ENCODE data around the gene HYCC1.

HYCC1 gene

DNA sequence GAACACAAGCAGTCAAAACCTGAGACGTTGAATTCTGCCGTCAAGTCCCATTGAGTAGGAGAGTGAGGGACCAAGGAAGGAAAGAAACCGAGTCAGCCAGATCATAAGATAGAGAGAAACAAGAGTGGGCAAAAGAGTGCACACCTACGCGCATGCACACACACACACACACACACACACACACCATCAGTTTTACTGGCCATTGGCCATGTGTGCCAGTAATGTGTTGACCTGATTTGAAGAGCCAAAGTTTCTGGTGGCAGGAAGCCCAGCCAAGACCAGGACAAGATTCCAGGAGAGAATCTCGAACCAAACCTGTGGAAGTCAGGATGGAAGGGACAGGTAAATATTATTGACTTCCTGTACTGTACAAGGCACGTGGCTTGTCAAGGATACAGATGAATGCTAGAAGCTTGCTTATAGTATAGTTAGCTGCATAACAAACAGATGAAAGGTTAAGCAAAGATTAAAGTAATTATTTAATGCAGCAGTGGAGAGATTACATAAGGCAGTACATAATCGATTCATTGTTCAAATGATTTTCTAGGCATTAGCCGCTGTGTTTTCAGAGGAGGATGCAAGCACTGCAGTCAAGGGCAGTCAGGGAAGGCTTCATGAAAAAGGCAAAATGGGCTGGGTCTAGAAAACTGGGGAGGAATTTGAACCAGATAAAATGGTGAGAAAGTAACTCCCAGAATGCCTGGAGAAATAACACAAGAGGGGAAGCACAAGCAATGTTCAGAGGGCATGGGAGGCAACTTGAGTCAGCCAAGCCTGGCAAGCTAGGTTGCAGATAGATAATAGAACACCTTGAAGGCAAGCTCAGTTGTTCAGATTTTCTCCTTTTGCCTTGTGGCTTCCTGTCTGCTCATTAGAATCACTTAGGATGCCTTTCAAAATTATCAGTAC is 2.7 kb upstream of the HYCC1 start:
- no peak for FAIRE-seq

DNA sequence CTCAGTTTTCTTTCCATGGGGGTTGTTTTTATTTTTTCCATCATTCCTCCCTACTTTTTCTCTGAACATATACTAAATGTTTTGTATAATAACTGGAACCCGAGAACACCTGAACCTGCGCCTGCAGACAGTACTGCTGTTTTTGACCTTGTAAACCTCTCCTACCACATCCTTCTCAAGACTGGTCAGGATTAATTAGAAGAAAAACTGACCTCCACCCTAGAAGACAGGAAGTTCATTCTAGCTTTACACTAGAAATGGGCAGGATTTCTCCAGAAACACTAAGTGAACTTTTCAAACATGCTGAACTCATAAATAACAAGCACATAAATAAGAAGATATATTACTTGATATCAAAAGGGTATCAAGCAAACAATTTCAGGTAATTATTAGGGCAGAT is 751 bp upstream of the HYCC1 start:
- no peak for FAIRE-seq

DNA sequence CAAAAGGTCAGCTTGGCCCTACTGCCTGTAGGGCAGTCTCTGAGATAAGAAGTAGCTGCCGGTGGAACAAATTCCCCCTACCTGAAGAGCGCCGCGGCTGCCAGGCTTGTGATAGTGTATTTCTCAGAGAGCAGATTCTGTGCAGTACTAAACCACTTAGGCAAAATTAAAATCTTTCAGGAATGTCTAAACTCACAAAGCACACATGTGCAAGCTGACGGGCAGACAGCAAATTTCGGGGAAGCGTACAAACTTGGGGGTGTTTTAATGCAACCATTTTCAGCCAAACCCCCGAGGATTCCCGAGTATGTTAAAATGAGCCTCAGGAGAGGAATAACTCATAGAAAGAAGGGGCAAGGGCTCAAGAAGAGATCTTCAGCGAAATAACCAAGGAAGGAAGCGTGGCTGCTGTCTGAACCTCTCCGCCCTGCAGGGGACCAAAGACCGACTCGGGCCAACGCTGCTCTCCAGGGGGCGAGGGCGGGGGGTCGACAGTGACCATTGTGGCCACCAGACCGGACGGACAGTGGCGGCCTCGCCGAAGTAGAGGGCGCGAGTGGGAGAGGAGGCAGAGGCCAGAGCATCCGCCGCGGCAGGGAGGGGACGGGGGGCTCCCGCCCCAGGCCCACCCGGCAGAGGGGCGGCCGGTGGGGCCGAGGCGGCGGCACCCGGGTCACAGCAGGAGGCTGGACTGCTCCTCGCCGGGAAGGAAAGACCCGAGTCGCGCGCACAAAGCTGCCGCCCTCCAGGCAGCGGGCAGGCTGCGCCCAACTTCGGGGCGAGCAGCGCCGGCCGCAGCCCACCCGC is 819 bp downstream of the HYCC1 start:
- no peak for FAIRE-seq

DNA sequence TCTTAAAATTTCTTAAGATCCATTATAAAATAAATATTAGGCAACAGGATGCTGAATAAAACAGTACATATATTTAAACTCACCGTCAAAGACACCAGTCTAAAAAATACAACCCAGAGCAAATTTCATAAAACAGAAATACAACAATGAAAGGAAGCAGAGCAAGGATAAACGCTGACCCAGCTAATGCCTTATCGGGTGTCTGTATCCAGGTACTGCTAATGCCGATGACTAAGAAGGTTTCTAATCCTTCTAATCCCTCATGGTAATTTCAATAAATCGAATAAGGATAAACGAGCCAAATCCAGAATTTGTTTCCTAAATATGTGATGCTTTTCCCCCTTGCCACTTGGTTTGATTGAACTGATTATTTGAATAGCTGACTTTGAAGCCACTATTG is 1.7 kb downstream of the HYCC1 start:
- no peak for FAIRE-seq

DNA sequence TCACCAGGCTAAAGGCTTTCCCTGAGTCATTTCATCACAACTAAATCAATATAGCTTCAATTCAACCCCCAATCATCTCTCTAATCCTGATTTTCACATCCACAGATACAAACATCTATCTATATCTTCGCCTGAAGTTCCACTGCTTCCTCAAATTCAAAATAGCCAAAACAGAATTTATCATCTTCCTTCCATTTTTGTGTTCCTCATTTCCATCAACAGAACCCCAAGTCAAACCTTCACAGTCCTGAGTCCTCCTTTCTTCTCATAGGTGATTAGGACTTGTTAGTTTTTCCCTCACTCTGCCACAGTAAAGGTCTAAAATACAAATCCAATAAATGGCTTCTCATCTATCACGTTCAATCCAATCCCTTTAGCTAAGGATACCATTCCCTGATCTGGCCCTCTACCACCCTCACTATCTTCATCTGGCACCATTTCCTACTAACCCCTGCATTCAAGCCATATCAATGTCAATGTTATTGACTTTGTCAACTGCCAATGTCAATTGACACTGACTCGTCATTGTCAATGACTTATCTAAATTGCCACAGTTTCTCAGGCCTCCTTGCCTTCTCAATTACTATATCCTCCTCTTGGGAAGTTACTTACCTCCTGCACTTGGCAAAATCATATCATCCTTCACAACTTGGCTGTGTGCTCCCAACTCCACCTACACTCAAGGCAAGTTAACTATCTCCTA is 2.6 kb downstream of the HYCC1 start:
- no peak for FAIRE-seq

DNA sequence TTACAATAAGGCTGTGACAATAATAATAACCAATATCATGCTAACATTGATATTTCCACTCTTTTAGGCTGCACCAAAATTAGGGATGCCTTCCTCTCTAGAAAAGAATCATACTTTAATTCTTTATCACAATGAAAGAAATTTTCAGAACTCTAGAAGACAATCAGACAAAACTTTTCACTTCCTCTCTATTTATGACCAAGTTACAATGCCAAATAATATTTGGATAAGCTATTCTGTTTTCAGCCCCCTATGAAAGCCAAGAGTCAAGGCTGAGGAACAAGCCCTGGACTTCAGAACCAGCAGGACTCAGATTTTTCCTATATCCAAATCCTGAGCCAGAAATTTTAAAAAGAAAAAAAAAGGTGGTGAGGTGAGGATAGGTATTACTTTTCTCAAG is 4.6 kb downstream of the HYCC1 start:
- FAIRE-seq: no peak

DNA sequence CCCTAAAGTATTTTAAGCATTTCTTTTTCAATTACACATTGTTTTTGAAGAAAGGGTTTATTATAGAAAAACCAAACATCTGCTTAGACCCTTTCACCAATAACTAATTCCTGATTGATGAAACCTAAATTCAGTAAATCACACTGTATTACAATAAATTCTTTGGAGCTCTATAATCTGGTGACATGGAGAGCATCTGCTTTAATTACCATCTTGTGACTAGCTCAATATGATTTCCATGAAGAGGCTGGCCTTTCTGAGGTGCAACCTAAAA is 9.7 kb downstream of the HYCC1 start:
- FAIRE-seq: no peak

DNA sequence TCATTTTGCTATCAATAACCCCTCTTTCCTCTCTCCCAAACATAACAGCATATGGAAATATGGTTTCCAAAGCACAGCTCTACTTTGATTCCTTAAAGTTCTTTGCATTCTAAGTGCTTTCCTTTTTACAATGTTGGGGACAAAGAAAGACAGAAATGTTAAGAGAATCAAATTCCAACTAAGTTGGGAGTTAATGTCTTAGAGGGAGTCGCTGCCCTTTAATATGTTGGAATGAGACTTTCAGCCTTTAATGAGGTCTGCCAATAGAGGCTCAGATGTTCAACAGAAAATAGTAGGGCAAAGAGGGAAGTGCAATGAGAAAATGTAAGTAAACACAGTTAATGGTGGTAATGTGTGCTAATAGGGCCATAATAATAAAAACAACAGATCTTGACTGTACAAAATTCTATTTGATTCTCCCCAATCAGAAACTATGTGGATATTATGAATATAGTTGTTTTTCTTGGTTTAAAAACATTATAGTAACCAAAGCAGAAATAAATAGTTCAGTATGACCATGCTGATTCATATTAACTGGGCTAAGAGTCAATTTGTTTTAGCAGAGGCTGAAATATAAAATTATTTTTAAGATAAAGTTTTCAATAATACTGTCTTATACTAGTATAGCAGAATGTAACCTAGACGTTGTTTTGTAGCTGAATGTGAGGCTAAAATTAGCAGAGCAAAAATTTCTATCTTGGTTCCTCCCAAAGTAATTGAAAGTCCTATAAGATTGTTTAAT is 10.3 kb downstream of the HYCC1 start:
- no peak for FAIRE-seq

DNA sequence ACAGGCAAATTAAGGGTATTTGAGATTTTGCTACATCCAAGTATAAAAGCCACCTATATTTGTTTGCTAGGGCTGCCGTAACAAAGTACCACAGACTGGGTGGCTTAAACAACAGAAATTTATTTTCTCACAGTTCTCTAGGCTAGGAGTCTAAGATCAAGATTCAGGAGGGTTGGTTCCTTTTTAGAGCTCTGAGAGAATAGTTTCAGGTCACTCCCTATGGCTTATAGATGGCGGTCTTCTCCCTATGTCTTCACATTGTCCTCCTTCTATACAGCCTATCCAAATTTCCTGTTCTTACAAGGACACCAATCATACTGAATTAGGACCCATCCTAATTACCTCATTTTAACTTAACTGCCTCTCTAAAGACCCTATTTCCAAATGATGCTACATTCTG is 11.2 kb downstream of the HYCC1 start:
- no peak for FAIRE-seq

DNA sequence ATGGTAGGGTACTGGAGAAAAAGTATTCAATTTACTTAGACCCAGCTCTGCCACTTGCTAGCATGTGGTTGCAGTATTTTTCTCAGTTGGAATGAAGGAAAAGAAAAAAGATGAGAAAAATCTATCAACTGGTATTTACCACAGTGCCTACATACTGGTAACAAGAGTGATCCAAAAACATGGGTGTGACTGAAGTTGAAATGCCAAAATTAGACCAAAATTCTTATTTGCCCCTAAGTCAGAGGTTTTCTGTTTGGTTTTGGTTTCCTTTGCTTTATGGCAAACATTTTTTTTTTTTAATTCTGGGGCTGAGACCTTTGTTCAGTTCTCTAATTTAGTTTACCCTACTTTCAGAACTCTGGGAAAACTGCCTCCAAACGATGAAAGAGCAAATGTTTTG is 12.3 kb downstream of the HYCC1 start:
- FAIRE-seq: no peak

DNA sequence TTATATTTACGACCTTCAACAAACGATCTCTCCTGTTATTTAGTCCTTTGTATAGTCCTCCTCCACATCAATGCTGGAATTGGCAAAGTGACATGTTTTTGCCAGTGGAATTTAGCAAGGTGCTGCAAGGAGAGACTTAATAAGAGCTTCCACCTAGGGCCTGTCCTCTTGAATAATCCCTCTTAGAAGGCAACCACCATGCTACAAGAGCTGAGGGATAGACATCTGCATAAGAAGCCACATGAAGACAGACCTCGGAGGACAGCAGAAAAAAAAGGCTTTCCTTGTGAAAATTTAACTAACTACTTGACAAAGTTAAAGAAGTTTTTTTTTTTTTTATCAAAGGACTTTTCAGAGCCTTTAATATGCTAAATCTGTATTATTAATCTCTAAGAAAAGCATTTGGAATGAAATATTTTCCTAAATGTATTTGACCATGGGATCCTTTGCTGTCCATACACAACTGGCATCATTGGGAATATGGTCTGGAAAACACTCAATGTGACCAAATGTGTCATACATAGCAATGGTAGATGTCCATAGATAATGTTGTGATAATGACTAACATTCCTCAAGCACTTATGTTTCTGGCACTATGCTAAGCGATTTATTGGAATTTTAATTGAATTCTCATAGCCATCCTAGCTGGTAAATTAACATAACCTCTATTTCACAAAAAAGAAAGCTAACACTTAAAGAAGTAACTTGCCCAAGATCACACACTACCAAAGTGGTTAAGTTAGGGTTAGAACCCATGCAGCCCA is 13.2 kb downstream of the HYCC1 start:
- FAIRE-seq: no peak

DNA sequence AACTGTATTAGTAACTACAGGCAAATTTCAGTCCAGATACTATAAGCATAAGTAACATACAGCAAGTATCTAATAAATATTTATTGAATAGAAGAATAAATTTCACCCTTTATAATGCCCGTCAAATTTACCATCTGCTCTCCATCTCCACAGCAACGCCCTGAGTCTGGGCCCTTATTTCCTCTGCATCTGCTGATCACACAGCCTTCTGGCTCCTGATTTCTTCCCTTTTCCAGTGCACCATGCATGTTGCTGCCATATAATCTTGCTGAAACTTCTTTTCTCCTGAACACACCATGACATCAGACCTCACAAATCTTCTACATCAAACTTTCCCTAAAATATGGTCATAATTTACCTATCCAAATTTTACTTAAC is 15.4 kb downstream of the HYCC1 start:
- FAIRE-seq: no peak

DNA sequence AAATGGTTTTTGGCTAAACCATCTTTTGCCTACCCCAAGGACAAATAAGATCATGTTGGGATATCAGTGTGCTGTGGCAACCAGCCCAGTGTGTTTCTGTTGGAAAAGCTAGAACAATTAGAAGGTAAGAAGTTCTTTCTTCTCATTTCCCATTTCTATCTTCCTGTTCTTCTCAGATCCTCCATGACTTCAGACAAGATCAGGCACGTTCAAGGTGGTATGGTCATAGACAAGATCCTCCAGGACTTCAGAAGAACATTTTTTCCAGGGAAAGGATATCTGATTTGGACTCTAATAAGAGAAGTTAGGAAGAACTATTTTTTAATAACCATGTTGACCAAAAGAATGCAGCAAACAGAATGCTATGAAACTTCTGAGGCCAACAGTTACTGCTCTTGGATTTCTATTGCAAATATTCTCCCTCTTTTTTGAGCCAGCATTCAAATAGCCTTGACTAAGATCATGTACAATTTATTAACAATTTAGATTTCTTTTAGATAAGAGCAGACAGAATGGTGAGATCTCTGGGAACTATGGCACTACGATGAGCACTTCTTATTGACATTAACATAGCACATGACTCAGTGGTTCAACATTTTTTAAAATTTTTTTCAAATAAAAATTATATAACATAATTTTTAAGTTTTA is 15.9 kb downstream of the HYCC1 start:
- FAIRE-seq: no peak

DNA sequence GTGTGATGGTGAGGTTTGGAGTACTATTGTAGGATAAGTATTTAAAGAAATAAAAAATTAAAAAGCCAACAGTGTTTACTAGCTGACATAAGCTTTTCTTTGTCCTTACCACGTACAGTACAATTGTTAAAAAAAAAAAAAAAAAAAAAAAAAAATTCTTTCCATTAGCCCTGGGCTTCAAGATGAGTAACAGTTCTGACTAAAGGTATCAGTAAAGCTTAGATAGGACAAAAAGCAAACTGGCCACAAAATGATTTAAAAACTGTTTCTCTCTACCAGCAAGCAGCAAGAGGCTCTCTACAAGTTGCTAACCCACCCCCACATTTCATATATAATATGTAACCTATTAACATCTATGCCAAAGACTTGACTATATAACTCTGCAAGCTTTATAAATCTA is 17.5 kb downstream of the HYCC1 start:
- no peak for FAIRE-seq

DNA sequence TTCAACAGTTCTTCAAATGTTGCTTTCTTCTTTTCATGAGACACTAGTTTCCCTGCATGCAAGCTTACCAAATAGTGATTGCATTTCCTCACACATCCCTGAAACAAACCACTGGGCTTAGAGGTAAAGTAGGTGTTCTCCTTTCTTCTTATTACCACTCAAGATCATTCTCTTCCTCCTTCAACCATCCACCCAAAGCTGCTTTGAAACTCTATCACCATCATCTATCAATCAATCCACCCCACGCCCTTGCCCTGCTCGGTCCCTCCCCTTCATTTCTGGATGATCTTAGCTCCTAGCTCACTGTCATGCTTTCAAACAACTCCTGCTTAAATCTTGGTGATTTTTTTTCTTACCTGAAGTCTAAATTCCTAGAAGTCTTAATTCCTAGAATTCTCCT is 18.9 kb downstream of the HYCC1 start:
- no peak for FAIRE-seq

DNA sequence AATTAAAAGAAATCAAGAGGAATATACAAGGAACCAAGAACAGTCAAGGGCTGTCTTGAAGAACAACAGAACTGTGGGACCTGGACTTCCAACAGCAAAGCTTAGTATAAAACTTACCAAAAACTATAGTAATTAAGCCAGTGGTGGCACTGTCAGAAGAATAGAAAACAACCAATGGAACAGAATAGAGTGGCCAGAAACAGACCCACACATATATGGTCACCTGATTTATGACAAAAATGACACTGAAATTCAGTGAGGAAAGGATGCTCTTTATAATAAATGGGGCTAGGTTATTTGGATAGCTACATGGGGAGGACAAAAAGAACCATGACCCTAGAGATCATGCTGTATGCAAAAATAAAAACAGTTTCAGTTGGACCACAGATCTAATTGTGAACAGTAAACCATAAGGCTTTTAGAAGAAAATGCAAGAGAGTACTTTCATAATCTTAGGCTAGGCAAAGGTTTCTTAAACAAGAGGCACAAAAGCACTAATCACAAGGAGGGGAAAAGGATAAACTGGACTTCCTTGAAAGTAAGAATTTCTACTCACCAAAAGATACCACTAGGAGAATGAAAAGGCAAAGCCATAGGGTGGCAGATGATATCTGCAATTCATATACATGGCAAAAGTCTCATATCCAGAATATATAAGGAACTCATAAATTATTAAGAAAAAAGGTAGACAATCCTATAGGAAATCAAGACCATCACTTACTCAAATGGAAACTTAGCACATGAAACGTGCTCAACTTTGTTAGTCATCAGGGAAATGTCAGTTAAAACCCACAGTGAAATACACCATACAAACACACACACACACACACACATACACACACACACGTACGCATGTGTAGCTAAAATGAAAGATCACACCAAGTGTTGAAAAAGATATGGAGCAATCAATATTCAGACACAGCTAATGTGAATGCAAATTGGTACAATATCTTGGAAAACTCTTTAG is 20.8 kb downstream of the HYCC1 start:
- no peak for FAIRE-seq

DNA sequence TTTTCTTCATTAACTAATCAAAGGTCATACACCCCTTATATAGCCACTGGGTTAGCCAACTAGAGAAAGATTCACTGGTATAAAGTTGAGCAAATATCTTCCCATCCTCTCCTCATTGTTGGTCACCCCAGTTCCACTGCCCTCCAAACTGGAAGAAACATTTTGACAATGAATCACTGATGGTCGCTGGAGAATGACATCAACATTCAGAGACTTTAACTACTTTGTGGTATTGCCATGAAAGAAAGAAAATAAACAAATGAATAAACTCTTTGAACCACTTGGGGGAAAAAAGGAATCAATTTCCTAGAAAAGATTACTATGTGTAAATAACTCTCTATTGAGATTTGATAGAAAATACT is 23.4 kb downstream of the HYCC1 start:
- FAIRE-seq: no peak

DNA sequence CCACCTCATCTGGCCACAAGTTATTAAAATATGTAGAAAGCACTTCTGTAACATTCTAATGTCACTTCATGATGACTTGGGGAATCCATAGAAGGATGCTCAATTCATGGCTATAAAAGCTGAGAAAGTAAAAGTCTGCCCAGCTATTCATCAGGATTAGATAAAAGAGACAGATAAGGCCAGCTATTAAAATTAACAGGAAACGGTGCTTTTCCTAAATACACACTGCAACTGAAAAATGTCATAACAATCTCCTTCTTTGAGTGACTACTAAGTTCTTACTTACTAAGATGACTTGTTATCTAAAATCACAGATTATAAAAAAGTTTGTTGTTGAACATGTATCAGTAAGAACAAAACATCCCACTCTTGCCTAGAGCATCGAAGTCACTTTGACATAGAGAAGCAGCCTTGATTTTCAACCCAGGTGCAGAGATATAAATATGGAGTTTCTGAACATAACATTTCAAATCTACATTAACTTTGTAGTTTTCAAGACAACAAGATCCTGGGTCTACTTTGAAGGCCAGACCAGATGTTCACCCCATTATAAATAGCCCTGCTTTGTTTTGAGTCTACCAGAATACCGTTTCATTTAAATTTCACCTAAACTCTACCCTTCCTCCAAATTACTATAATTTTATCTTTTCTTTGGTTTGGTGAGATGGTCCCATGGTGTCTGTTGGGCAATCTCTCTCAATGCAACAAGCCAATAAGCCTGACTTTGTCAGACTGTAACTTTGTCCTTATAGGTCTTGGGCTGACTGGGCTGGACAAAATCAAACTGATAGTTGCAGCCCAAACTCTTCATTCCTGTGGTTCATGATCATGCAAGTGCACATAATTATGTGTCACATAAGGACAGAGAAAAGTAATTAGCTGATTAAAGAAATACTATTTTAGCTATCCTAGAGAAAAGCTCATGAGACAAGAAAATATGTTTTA is 24.0 kb downstream of the HYCC1 start:
- no peak for FAIRE-seq

DNA sequence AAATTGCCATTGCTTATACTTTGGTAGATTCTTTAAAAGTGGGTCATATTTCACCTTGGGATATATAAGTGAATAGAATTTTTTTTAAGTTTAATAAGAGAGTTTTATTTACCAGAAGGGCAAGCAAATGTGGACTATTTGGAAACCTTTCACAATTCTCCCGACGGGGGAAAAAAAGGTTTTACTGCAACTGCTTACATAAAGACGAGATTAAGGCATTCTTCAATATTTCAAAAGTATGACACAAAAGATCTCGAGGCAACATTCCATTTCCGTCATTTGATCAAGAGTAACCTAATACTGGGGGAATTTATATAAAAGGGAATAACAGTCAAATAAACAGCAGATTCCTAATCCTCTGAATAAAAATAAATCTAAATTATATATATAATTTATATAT is 28.5 kb downstream of the HYCC1 start:
- no peak for FAIRE-seq

Data from endometrium (tissue), 2 donors.